Measurements from ENCODE around the gene CHAC1.

DNA sequence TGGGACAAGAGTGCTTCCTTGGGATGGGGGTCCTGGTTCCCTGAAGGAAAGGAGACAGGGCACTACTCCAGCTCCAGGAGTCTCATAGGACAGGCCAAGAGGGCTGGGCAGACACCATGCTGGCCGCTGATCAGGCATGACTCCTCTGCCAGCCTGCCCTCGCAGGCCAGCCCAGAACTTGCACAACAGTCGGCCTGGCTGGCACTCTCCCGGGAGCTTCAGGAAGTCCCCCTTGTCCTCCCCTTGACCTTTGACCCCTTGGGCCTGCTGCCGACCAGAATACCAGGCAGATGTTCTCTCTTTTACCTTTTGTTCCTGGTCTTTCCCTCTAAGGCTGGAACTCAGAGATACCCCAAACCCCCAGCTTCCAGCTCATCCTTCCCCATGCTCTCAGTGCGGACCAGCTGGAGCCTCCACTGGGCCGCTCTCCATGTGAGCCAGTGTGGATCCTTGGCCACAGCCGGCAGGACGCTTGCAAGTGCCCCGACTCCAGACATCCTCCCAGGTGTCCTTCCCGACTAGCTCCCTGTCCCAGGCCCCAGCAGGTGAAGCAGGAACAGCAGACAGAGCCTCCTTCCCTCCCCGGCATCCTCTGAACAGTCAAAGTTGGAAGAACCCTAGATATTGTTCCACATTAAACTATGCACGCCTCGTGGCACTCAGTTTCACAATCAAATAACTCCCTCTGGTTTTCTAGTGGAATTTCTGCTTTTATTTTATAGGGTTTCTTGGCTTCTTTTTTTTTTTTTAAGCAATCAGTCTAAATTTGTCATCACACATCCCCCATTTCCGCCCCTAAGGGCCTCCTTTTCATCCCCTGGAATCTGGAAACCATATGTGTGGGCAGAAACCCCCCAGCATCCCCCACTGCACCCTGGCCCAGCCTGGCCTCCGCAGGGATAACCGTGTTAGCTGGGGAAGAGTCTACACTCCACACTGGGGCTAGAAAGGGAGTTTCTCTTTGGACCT, 43.3 kb upstream of the CHAC1 start:
- TF ChIP-seq, protein P1, sequence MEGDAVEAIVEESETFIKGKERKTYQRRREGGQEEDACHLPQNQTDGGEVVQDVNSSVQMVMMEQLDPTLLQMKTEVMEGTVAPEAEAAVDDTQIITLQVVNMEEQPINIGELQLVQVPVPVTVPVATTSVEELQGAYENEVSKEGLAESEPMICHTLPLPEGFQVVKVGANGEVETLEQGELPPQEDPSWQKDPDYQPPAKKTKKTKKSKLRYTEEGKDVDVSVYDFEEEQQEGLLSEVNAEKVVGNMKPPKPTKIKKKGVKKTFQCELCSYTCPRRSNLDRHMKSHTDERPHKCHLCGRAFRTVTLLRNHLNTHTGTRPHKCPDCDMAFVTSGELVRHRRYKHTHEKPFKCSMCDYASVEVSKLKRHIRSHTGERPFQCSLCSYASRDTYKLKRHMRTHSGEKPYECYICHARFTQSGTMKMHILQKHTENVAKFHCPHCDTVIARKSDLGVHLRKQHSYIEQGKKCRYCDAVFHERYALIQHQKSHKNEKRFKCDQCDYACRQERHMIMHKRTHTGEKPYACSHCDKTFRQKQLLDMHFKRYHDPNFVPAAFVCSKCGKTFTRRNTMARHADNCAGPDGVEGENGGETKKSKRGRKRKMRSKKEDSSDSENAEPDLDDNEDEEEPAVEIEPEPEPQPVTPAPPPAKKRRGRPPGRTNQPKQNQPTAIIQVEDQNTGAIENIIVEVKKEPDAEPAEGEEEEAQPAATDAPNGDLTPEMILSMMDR (IDR thresholded peaks at IDR 0.05; ENCODE audit: low read depth, low read length, poor library complexity, severe bottlenecking), result no peak
- no peak for TF ChIP-seq EZH2phosphoT487 (IDR thresholded peaks at IDR 0.05; ENCODE audit: borderline replicate concordance, low read length)

Measured in DOHH2 (cell line).